ENCODE data around the gene EFCAB11.
"Not testable (repeated sequence)": the region's sequence is repeated elsewhere in the genome, so short reads cannot be mapped to it uniquely, and the experiment has no call there.

EFCAB11 gene

DNA sequence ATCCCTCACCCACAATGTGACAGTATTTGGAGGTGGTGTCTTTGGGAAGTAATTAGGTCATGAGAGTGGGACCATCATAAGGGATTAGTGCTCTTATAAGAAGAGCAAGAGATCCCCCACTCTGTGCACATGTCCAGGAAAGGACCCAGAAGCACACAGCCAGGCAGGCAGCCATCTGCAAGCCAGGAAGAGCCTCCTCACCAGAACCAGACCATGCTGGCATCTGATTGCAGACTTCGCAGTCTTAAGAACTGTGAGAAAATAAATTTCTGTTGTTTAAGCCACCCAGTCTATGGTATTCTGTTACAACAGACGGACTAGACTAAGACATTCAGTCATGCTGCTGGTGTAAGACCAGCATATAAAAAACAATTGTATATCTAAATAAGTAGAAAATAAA, 69.8 kb downstream of the EFCAB11 start:
- DNase-seq (ENCODE audit: low read depth), result no peak

DNA sequence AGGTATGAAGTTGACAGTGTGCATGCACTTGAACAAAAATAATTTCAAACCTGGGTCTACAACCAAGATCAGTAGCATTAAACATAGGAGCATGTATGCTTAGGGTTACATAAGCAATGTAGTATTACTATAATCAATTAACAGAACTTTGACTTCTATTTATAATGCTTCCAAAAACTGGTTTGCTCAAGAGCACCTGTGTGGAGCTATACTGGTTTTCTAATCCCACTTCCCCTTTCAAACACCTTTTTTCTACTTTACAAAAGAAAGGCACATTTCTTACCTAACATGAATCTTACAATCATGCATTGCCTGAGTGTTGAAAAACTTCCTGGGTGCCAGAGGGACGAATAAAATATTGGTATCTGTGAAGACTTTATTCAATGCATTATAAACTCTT, 72.7 kb downstream of the EFCAB11 start:
- no peak for DNase-seq (ENCODE audit: low read depth)
- TF ChIP-seq, protein P1, sequence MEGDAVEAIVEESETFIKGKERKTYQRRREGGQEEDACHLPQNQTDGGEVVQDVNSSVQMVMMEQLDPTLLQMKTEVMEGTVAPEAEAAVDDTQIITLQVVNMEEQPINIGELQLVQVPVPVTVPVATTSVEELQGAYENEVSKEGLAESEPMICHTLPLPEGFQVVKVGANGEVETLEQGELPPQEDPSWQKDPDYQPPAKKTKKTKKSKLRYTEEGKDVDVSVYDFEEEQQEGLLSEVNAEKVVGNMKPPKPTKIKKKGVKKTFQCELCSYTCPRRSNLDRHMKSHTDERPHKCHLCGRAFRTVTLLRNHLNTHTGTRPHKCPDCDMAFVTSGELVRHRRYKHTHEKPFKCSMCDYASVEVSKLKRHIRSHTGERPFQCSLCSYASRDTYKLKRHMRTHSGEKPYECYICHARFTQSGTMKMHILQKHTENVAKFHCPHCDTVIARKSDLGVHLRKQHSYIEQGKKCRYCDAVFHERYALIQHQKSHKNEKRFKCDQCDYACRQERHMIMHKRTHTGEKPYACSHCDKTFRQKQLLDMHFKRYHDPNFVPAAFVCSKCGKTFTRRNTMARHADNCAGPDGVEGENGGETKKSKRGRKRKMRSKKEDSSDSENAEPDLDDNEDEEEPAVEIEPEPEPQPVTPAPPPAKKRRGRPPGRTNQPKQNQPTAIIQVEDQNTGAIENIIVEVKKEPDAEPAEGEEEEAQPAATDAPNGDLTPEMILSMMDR (IDR thresholded peaks at IDR 0.05; ENCODE audit: control insufficient read depth, extremely low read depth, insufficient read depth), result no peak
- no peak overlapping the region for H3K4me3 ChIP-seq (ENCODE audit: low read depth, low read length)

More for the DNA sequence above, 69.8 kb downstream of the EFCAB11 start:
- no peak overlapping the region for H3K4me3 ChIP-seq (ENCODE audit: low read depth, low read length)
- TF ChIP-seq, protein P1 (IDR thresholded peaks at IDR 0.05; ENCODE audit: control insufficient read depth, extremely low read depth, insufficient read depth), result no peak

DNA sequence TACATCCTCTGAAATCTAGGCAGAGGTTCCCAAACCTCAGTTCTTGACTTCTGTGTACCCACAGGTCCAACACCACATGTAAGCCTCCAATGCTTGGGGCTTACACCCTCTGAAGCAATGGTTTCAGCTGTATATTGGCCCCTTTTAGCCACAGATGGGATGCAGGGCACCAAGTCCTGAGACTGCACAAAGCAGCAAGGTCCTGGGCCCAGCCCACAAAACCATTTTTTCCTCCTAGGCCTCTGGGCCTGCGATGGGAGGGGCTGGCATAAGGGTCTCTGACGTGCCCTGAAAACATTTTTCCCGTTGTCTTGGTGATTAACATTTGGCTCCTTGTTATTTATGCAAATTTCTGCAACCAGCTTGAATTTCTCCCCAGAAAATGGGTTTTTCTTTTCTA, 80.4 kb downstream of the EFCAB11 start:
- not testable (repeated sequence) for H3K4me3 ChIP-seq (ENCODE audit: low read depth, low read length); DNase-seq (ENCODE audit: low read depth)

DNA sequence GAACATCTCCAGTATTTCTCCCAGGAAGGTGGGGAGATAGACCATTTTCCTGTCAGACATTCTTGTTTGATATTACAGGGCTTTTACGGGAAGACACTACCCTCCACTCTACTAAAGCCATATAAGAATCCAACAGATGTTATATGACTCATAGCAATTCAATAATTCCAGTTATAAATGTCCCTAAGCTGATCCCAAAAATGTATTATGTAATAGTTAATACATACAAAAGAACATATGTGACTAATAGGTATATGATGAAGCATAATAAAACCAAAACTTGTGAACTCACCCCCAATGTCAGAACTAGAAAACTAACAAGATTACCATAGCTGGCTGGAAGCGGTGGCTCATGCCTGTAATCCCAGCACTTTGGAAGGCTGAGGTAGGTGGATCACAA, 84.2 kb downstream of the EFCAB11 start:
- TF ChIP-seq, protein P1 (IDR thresholded peaks at IDR 0.05; ENCODE audit: control insufficient read depth, extremely low read depth, insufficient read depth), result no peak
- H3K4me3 ChIP-seq (ENCODE audit: low read depth, low read length), result no peak overlapping the region
- DNase-seq (ENCODE audit: low read depth), result no peak

DNA sequence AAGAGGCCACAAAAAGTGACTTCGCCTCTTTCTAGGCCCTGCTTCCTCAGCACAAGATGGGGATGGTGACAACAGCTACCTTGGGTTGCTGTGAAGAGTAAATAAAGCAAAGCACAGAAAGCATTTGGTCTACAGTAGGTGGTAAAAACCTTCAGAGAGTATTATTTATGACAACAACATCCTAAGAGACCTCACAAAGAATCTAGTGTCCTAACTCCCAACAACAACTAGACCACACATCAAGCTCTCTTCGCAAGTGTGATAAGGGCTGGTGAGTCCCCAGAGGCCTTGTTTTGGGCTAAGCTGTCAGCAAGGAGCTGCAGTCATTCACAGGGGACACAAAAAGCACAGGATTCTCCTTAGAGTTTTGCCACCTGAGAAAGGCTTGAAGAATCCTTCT, 84.9 kb downstream of the EFCAB11 start:
- no peak overlapping the region for H3K4me3 ChIP-seq (ENCODE audit: low read depth, low read length)
- no peak for DNase-seq (ENCODE audit: low read depth)
- TF ChIP-seq, protein P1 (IDR thresholded peaks at IDR 0.05; ENCODE audit: control insufficient read depth, extremely low read depth, insufficient read depth), result no peak

DNA sequence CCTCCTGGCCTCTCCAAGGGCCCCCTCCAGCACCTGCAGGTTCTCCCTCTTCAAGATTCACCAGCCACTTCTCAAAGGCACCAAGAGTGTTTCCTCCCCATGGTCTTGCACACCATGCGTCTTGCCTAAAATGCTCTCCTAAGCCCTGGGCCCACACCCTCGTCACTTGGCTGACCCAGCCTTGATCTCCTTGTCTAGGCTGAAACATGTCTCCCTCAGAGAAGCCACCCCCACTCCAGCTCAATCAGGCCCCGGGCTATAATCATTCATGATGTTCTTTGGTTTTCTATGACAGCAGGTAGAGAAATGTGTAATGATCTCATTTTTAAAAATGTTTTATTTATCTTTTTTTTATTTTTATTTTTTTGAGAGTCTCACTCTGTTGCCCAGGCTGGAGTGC, 88.1 kb downstream of the EFCAB11 start:
- DNase-seq (ENCODE audit: low read depth), result no peak
- H3K4me3 ChIP-seq (ENCODE audit: low read depth, low read length), result no peak overlapping the region
- TF ChIP-seq, protein P1 (IDR thresholded peaks at IDR 0.05; ENCODE audit: control insufficient read depth, extremely low read depth, insufficient read depth), result no peak

DNA sequence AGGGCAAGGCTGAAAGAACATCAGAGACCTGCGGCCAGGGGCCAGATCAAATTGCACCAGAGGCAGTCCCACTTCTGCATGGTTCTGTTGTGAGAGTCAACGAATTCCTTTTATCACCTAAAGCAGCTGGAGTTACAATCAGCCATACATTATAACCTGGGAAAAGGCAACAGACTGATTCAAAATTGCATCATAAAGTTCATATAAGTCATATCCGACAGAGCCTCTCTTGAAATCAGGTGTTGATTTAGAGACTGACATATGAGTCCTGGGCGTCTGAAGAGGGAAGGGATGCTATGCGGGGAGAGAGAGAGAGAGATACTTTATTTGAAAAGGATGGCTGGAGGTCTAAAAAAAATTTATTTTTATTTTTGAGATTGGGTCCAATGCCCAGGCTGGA, 89.4 kb downstream of the EFCAB11 start:
- DNase-seq (ENCODE audit: low read depth), result no peak
- TF ChIP-seq, protein P1 (IDR thresholded peaks at IDR 0.05; ENCODE audit: control insufficient read depth, extremely low read depth, insufficient read depth), result no peak
- no peak overlapping the region for H3K4me3 ChIP-seq (ENCODE audit: low read depth, low read length)
